ENCODE measurements around the gene HIC1.
A peak's percentile ranks its signal among the peaks of the same experiment; 100 is the strongest.

The HIC1 gene

DNA sequence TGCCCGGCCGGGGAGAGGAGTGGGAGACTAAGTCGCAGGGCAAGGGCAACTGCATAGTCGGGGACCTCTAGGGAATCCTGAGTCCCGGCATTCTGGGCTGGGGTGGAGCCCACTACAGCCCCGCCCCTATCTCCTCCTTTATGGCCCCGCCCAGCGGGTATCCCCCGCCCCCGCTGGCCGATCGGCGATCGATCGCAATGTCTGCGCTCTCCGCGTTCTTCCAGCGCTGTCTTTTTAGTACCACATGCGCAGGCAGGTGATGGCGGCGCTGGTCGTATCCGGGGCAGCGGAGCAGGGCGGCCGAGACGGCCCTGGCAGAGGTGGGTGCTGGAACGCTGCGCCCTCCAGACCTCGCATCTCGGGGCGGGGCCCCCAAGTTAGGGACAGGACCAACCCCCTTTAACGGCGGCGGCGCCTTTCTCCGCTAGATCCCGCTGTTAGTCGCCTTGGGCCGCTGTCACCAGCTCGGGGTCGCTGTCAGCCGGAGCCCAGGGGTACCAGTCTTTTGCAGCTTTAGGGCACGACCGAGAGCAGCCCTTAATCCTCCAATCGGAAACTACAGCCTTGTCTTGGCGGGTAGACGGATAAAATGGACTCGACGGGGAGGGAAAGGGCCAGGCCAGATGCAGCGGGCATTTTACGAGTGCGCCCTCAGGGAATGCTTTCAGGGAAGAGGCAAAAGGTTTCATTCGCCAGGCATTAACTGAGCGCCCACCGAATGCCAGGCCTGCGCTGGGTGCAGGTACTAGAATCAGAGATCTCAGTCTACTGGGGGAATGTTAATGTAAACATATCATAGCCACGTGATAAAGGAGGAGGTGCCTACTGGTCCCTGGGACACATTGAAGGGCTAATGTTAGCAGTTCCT, 24.8 kb upstream of the HIC1 start, which contains the start of gene DPH1:
Gene DPH1, plus strand, starts transcription at position 243 of the 868 bp plus-strand sequence. Its CDS starts 17 bp downstream, at position 260.
- no peaks in the 10 kb centered on the region for H3K27me3 ChIP-seq (ENCODE audit: low read depth)
- peak within 1 kb of the TSS; percentile 98 for H3K4me3 ChIP-seq
- peak; percentile 95 for DNase-seq (ENCODE audit: low spot score in 2 of 2)
- H3K36me3 ChIP-seq (replicated peaks), result no peaks in the 10 kb centered on the region; the same call in 1 of the 2 replicates
- peaks cover 12% of the 10 kb centered on the region for H3K4me1 ChIP-seq
- H3K9me3 ChIP-seq, result no peaks in the 10 kb centered on the region
- in situ Hi-C loops (cut with MboI; ENCODE audit: low sequenced_read_pairs), result loop anchor here (5.0 to 25.0 kb wide), 3 partner anchors 118 to 393 kb away; partner anchors contain the start of genes RILP, SCARF1, SLC43A2 and TLCD2

DNA sequence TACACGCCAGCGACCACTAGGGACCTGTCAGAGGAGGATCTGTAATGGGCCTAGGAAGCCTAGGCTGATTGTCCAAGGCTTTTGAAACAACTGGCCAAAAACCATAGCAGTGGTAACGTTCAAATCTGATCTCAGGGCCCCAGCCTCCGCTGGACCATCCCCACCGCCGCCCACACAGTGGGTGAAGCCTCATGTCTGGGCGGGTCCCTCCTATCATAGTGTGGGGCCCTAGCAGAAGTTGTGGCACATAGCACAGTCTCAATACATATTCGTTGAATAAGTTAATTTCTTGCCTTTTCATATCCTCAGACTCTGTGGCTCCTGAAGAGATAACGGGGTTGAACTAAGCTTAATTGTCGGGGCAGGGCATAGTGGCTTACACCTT, 24.1 kb upstream of the HIC1 start:
- in situ Hi-C loops (cut with MboI; ENCODE audit: low sequenced_read_pairs), result loop anchor here (10.0 to 25.0 kb wide), 2 partner anchors 316 to 393 kb away; partner anchors contain the start of genes RILP, SCARF1, SLC43A2 and TLCD2
- DNase-seq (ENCODE audit: low spot score in 2 of 2), result no peak
- no peaks in the 10 kb centered on the region for H3K27me3 ChIP-seq (ENCODE audit: low read depth)

GRCh38 chr17:2033153-2033552, 21.8 kb upstream of the HIC1 start:
- Histone ChIP-seq H3K36me3 (replicated peaks) (peaks cover 6% of the 10 kb centered on the region), H3K27me3 (ENCODE audit: low read depth) (no peaks in the 10 kb centered on the region), H3K9me3 (no peaks in the 10 kb centered on the region), H3K4me3 (no peak overlapping the region), H3K4me1 (peaks cover 8% of the 10 kb centered on the region)
- no peak for DNase-seq (ENCODE audit: low spot score in 2 of 2)
- in situ Hi-C loops (cut with MboI; ENCODE audit: low sequenced_read_pairs), result loop anchor here (10.0 to 25.0 kb wide), 2 partner anchors 318 to 396 kb away; partner anchors contain the start of genes RILP, SCARF1, SLC43A2 and TLCD2

More for the DNA sequence above, 24.1 kb upstream of the HIC1 start:
- peaks cover 12% of the 10 kb centered on the region for H3K4me1 ChIP-seq
- peak overlapping the region; percentile 98 for H3K4me3 ChIP-seq
- H3K9me3 ChIP-seq, result no peaks in the 10 kb centered on the region
- H3K36me3 ChIP-seq (replicated peaks), result peaks cover under 1% of the 10 kb centered on the region

- Histone ChIP-seq H3K9me3 (no peaks in the 10 kb centered on the region), H3K4me3 (no peak overlapping the region), H3K4me1 (peaks cover 8% of the 10 kb centered on the region), H3K36me3 (replicated peaks) (peaks cover 6% of the 10 kb centered on the region), H3K27me3 (ENCODE audit: low read depth) (no peaks in the 10 kb centered on the region)
- DNase-seq (ENCODE audit: low spot score in 2 of 2), result no peak
- in situ Hi-C loops (cut with MboI; ENCODE audit: low sequenced_read_pairs), result loop anchor here (10.0 to 25.0 kb wide), 2 partner anchors 319 to 397 kb away; partner anchors contain the start of genes RILP, SCARF1, SLC43A2 and TLCD2
Observed at GRCh38 chr17:2034157-2034556, 20.7 kb upstream of the HIC1 start.

DNA sequence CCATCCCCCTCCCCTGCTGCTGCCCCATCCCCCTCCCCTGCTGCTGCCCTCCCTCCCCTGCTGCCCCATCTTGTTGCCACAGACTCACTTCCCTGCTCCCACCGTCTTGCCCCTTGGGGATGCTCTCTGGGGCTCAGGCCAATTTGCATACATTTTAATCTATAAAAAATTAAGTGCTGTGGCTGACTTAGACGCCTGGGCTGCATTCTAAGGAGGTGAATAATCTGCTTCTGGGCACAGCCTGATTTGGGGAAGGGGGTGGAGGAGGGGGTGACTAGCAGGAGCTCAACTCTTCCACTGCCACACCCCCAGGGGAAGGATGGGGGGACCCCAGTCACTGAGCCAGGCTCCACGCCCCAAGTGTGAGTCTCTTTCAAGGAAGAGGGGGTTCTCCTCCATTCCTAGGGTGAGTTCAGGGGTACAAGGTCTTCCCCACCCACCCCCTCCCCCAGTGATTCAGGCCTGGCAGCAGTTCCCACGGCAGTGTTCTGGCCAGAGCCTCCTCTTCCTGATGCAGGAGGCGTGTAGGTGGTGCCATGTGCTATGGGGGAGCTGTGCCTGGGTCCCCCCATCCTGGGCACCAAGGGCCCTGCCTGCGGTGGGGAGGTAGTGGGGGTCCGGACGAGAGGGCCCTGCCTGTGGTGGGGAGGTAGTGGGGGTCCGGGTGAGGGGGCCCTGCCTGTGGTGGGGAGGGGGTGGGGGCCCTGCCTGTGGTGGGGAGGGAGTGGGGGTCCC, 19.9 kb upstream of the HIC1 start:
- Histone ChIP-seq H3K9me3 (no peaks in the 10 kb centered on the region), H3K4me3 (no peak overlapping the region), H3K36me3 (replicated peaks) (peaks cover 6% of the 10 kb centered on the region), H3K27me3 (ENCODE audit: low read depth) (no peaks in the 10 kb centered on the region), H3K4me1 (peaks cover 6% of the 10 kb centered on the region)
- DNase-seq (ENCODE audit: low spot score in 2 of 2), result no peak
- in situ Hi-C loops (cut with MboI; ENCODE audit: low sequenced_read_pairs), result loop anchor here (10.0 to 25.0 kb wide), 2 partner anchors 320 to 398 kb away; partner anchors contain the start of genes RILP, SCARF1, SLC43A2 and TLCD2

- Histone ChIP-seq H3K36me3 (replicated peaks) (peaks cover 6% of the 10 kb centered on the region), H3K4me1 (peaks cover 4% of the 10 kb centered on the region), H3K27me3 (ENCODE audit: low read depth) (no peaks in the 10 kb centered on the region), H3K9me3 (no peaks in the 10 kb centered on the region), H3K4me3 (no peak overlapping the region)
- DNase-seq (ENCODE audit: low spot score in 2 of 2), result no peak
- in situ Hi-C loops (cut with MboI; ENCODE audit: low sequenced_read_pairs), result loop anchor here (10.0 to 25.0 kb wide), 2 partner anchors 321 to 399 kb away; partner anchors contain the start of genes RILP, SCARF1, SLC43A2 and TLCD2
Observed at GRCh38 chr17:2035541-2036488, 19.1 kb upstream of the HIC1 start.

DNA sequence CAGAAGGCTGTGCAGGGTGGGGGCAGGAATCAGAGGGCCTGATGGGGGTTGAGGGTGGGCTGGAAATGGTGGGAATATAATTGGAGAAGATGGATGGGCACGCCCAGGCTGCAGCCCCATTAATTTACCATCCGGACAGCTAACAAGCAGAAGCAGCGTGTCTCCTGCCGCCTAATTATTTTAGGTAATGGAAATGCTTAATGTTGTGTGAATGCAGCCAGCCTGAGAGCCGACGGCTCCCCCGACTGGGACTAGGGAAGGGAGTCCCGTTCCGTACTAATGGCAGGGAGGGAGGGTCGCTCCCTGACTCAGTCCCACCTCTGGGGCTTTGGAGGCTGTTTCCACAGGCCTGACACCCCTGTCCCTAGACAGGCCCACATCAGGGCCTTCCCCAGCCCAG, 17.7 kb upstream of the HIC1 start:
- no peak overlapping the region for H3K4me3 ChIP-seq
- no peaks in the 10 kb centered on the region for H3K9me3 ChIP-seq
- in situ Hi-C loops (cut with MboI; ENCODE audit: low sequenced_read_pairs), result loop anchor here (10.0 to 25.0 kb wide), 2 partner anchors 322 to 400 kb away; partner anchors contain the start of genes RILP, SCARF1, SLC43A2 and TLCD2
- H3K36me3 ChIP-seq (replicated peaks), result peaks cover 8% of the 10 kb centered on the region
- no peak for DNase-seq (ENCODE audit: low spot score in 2 of 2)
- H3K27me3 ChIP-seq (ENCODE audit: low read depth), result no peaks in the 10 kb centered on the region
- peaks cover 5% of the 10 kb centered on the region; the same call in 1 of the 2 replicates for H3K4me1 ChIP-seq

DNA sequence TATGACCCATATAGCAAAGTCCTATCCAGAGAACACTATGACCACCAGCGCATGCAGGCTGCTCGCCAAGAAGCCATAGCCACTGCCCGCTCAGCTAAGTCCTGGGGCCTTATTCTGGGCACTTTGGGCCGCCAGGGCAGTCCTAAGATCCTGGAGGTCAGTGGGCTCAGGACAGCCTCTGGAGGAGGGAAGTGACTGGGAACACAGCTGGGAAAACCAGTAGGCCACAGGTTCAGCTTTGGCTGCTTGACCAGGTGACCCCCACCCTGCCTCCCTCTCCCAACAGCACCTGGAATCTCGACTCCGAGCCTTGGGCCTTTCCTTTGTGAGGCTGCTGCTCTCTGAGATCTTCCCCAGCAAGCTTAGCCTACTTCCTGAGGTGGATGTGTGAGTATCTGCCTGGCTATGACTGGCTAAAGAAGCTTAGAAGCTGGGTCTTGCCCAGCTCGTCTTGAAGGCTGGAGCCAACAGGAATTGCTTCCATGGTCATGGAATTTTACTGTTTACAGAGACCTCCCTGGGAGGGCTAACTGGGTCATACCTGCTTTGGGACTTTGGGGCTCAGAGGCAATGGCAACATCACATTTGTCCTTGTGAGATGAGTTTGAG, 14.6 kb upstream of the HIC1 start:
- Histone ChIP-seq H3K27me3 (ENCODE audit: low read depth) (no peaks in the 10 kb centered on the region), H3K4me1 (peaks cover 5% of the 10 kb centered on the region; the same call in 1 of the 2 replicates), H3K36me3 (replicated peaks) (peaks cover 24% of the 10 kb centered on the region), H3K9me3 (no peaks in the 10 kb centered on the region), H3K4me3 (no peak overlapping the region)
- no peak for DNase-seq (ENCODE audit: low spot score in 2 of 2)
- in situ Hi-C loops (cut with MboI; ENCODE audit: low sequenced_read_pairs), result loop anchor here (25.0 kb wide), 1 partner anchor 403 kb away; the partner anchor contains the start of genes RILP, SCARF1 and SLC43A2

DNA sequence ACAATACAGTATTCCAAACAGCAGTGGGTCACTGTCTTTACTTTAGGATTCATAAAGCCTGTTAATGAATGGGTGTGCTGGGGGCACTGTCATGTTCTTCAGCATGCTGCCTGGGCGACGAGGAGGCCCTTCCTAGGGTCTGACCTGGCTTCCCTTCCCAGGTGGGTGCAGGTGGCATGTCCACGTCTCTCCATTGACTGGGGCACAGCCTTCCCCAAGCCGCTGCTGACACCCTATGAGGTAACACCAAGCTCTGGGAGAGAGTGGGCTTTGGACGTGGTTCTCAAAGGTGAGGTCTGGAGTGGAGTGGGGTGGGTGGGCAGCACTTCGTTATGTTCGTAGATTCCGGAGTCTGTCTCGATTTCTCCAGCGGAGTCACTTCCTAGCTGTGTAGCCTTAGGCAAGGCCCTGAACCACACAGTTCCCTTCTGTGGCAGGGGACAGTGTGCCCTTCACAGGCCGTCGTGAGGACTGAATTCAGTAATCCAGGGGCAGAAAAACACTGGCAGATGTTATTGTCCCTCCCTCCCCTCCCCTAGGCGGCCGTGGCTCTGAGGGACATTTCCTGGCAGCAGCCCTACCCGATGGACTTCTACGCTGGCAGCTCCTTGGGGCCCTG, 13.9 kb upstream of the HIC1 start:
- in situ Hi-C loops (cut with MboI; ENCODE audit: low sequenced_read_pairs), result loop anchor here (25.0 kb wide), 1 partner anchor 404 kb away; the partner anchor contains the start of genes RILP, SCARF1 and SLC43A2
- Histone ChIP-seq H3K9me3 (no peaks in the 10 kb centered on the region), H3K36me3 (replicated peaks) (peaks cover 21% of the 10 kb centered on the region), H3K4me1 (peaks cover 5% of the 10 kb centered on the region; the same call in 1 of the 2 replicates), H3K4me3 (peak overlapping the region; percentile 83), H3K27me3 (ENCODE audit: low read depth) (no peaks in the 10 kb centered on the region)
- DNase-seq (ENCODE audit: low spot score in 2 of 2), result no peak

DNA sequence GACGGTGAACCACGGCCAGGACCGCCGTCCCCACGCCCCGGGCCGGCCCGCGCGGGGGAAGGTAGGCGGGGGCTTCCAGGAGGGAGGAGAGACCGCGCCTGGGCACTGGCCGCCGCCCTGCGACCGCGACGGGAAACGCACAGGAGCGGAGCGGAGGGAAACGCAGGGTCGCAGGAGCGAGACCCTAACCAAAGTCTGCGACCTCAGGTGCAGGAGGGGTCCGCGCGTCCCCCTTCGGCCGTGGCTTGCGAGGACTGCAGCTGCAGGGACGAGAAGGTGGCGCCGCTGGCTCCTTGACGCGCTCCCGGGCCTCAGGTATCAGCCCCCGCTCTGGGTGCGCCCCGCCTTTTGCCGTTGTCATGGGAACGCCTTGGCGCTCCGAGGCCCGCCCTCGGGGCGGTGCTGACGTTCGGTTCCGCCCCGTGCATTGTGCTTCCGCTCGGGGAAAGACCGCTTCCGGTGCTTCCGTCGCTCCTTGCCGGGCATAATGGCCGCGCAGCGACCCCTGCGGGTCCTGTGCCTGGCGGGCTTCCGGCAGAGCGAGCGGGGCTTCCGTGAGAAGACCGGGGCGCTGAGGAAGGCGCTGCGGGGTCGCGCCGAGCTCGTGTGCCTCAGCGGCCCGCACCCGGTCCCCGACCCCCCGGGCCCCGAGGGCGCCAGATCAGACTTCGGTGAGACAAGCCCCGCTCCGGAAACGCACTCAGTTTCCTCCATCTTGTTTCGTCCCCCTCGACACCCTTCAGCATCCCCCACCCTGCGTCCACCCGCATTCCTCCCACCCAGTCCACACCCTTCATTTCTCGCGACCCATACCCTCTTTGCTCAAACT, 13.1 kb upstream of the HIC1 start, which contains the start of gene OVCA2:
Gene OVCA2, plus strand, starts transcription at position 462 of the 829 bp plus-strand sequence. Its CDS starts 26 bp downstream, at position 488.
- in situ Hi-C loops (cut with MboI; ENCODE audit: low sequenced_read_pairs), result loop anchor here (25.0 kb wide), 1 partner anchor 404 kb away; the partner anchor contains the start of genes RILP, SCARF1 and SLC43A2
- Histone ChIP-seq H3K9me3 (no peaks in the 10 kb centered on the region), H3K4me1 (peaks cover 5% of the 10 kb centered on the region; the same call in 1 of the 2 replicates), H3K4me3 (peak within 1 kb of the TSS; percentile 83), H3K27me3 (ENCODE audit: low read depth) (no peaks in the 10 kb centered on the region), H3K36me3 (replicated peaks) (peaks cover 18% of the 10 kb centered on the region)
- DNase-seq (ENCODE audit: low spot score in 2 of 2), result peak; percentile 92 to 98

GRCh38 chr17:2042390-2042847, 12.5 kb upstream of the HIC1 start:
- DNase-seq (ENCODE audit: low spot score in 2 of 2), result peak in 1 of 2 experiments; percentile 56
- H3K36me3 ChIP-seq (replicated peaks), result peaks cover 18% of the 10 kb centered on the region
- no peaks in the 10 kb centered on the region for H3K27me3 ChIP-seq (ENCODE audit: low read depth)
- peaks cover 5% of the 10 kb centered on the region; the same call in 1 of the 2 replicates for H3K4me1 ChIP-seq
- in situ Hi-C loops (cut with MboI; ENCODE audit: low sequenced_read_pairs), result loop anchor here (25.0 kb wide), 1 partner anchor 405 kb away; the partner anchor contains the start of genes RILP, SCARF1 and SLC43A2
- H3K9me3 ChIP-seq, result no peaks in the 10 kb centered on the region
- peak overlapping the region; percentile 83 for H3K4me3 ChIP-seq
